Natural killer cell treated with Interleukin-12 subunit alpha and Interleukin-12 subunit beta and Interleukin-15 and Interleukin-18, amount 100 ng/mL, for 72 hours (primary cell): Measurements from ENCODE around the gene CYLD. TPM values are rescaled to one million over a fixed set of nuclear protein-coding genes. Genes with fewer than 3 reads are reported as not detected.
A peak's percentile ranks its signal among the peaks of the same experiment; 100 is the strongest.

Experiments
- ATAC-seq, 2 donors: fragments of 150-1000 bp; cut with Tn5 transposase in 1 of 2; sonication (Bioruptor Pico), chemical (Tn5 transposase) in 1 of 2; 2 replicates each; pipeline ENCODE4 v1.10.0; 2021
- DNase-seq: peaks from one replicate; pipeline ENCODE4 v3.0.0; 2022; ENCODE audit warnings: low spot score
- H3K27ac Mint-ChIP-seq, 2 donors: 1 replicate in 1 of 2; 2 replicates in 1 of 2; pipeline ENCODE4 v1.8.0; 2022; ENCODE audit warnings: mixed read lengths in 2 of 2, mild to moderate bottlenecking in 1 of 2, moderate library complexity in 1 of 2
- H3K27me3 Mint-ChIP-seq, 2 donors: 1 replicate in 1 of 2; 2 replicates in 1 of 2; pipeline ENCODE4 v1.8.0; 2022; ENCODE audit warnings: mixed read lengths in 2 of 2
- H3K36me3 Mint-ChIP-seq: one replicate; pipeline ENCODE4 v1.8.0; 2022; ENCODE audit warnings: mixed read lengths
- H3K4me1 Mint-ChIP-seq, 2 donors: 1 replicate in 1 of 2; 2 replicates in 1 of 2; pipeline ENCODE4 v1.8.0; 2022; ENCODE audit warnings: low read depth in 2 of 2, mixed read lengths in 2 of 2, mild to moderate bottlenecking in 1 of 2
- H3K4me3 Mint-ChIP-seq: one replicate; pipeline ENCODE4 v1.8.0; 2022; ENCODE audit warnings: mixed read lengths
- H3K9me3 Mint-ChIP-seq: 2 replicates; pipeline ENCODE4 v1.8.0; 2022; ENCODE audit warnings: mixed read lengths
- total RNA-seq, 2 donors: library from RNA; stranded (reverse); gene quantifications; one replicate each; pipeline ENCODE4 v1.2.3, GENCODE V29; 2022

Gene CYLD
- total RNA-seq, 2 donors from 2014 or later = 95.4 to 126 TPM

GRCh38 chr16:50814541-50814940 is 72.7 kb downstream of the CYLD start:
- Mint-ChIP-seq H3K4me3 (no peak overlapping the region), H3K27me3 (no peaks in the 10 kb centered on the region), H3K4me1 (no peaks in the 10 kb centered on the region), H3K9me3 (no peaks in the 10 kb centered on the region), H3K27ac (no peak overlapping the region), H3K36me3 (no peaks in the 10 kb centered on the region)
- no peak for ATAC-seq
- no peak for DNase-seq

DNA sequence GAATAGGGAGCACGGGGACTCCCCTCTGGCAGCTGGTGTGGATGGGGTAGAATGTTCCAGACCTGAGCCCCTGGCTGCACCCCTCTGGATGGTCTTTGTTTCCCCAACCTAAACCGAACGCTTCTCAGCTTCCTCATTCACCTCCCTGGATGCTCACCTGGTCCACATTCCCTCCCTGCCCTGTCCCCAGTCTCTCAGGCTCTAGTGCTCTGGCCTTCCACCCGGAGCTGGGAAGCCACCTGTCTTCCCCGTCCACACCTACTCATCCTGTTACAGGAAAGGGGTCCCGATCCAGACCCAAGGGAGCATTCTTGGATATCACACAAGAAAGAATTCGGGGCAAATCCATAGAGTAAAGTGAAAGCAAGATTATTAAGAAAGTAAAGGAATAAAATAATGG is 73.5 kb downstream of the CYLD start:
- Mint-ChIP-seq H3K4me3 (no peak overlapping the region), H3K27ac (no peak overlapping the region), H3K4me1 (no peaks in the 10 kb centered on the region), H3K9me3 (no peaks in the 10 kb centered on the region), H3K27me3 (no peaks in the 10 kb centered on the region), H3K36me3 (no peaks in the 10 kb centered on the region)
- no peak for ATAC-seq
- DNase-seq = no peak

- Mint-ChIP-seq H3K27me3 (no peaks in the 10 kb centered on the region), H3K36me3 (no peaks in the 10 kb centered on the region), H3K4me1 (no peaks in the 10 kb centered on the region), H3K27ac (no peak overlapping the region), H3K9me3 (no peaks in the 10 kb centered on the region), H3K4me3 (no peak overlapping the region)
- no peak for DNase-seq
- peak in 1 of 2 donors; percentile 29 for ATAC-seq
Observed at GRCh38 chr16:50816901-50817555, 75.1 kb downstream of the CYLD start.

GRCh38 chr16:50818380-50818779 is 76.5 kb downstream of the CYLD start:
- no peaks in the 10 kb centered on the region for H3K27me3 Mint-ChIP-seq
- DNase-seq (no peak), ATAC-seq (no peak)
- H3K27ac Mint-ChIP-seq = no peak overlapping the region
- no peak overlapping the region for H3K4me3 Mint-ChIP-seq
- H3K9me3 Mint-ChIP-seq = no peaks in the 10 kb centered on the region
- no peaks in the 10 kb centered on the region for H3K4me1 Mint-ChIP-seq
- no peaks in the 10 kb centered on the region for H3K36me3 Mint-ChIP-seq

DNA sequence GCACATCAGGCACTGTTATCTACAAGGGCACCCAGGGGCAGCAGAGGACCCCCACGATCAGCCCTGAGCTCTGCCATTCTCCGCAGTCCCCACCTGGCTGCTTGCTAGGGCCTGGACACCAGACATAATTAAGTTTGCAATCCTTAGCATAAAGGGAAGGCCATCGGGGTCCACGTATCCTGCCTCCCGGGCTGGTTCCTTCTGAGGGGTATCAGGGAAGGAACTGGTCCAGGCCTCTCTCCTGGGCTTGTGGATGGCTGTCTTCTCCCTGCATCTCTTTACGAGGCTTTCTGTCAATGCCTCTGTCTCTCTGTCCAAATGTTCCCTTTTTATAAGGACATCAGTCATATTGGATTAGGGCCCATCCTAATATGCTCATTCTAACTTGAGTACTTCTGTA is 77.8 kb downstream of the CYLD start:
- Mint-ChIP-seq H3K9me3 (no peaks in the 10 kb centered on the region), H3K4me1 (no peaks in the 10 kb centered on the region), H3K27me3 (peaks cover 8 to 10% of the 10 kb centered on the region in 2 donors), H3K36me3 (no peaks in the 10 kb centered on the region), H3K4me3 (no peak overlapping the region), H3K27ac (no peak overlapping the region)
- ATAC-seq (no peak), DNase-seq (no peak)

DNA sequence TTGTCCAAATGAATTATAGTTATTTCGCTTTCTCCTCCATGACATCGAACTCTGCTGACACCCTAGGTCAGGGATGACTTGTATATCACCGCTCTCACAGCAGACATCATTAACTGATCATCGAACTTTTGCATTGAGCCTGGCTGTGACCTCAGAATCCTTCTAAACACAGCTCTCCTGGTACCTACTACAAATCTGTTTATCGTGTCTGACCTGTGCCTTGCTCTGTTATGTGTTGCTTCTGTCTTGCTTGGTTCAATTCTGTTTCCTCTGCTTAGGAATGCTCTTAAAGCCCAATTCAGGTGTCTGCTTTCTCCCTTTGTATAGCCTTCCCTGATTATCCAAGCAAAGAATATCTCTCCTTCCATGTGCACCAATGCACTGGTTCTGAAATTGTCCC is 78.3 kb downstream of the CYLD start:
- ATAC-seq (no peak), DNase-seq (no peak)
- H3K36me3 Mint-ChIP-seq = no peaks in the 10 kb centered on the region
- peaks cover 8 to 11% of the 10 kb centered on the region in 2 donors for H3K27me3 Mint-ChIP-seq
- no peaks in the 10 kb centered on the region for H3K4me1 Mint-ChIP-seq
- H3K9me3 Mint-ChIP-seq = no peaks in the 10 kb centered on the region
- no peak overlapping the region for H3K27ac Mint-ChIP-seq
- H3K4me3 Mint-ChIP-seq = no peak overlapping the region

- DNase-seq = no peak
- no peak for ATAC-seq
- no peaks in the 10 kb centered on the region for H3K9me3 Mint-ChIP-seq
- H3K36me3 Mint-ChIP-seq = no peaks in the 10 kb centered on the region
- no peak overlapping the region for H3K4me3 Mint-ChIP-seq
- peaks cover 11 to 22% of the 10 kb centered on the region in 2 donors for H3K27me3 Mint-ChIP-seq
- H3K27ac Mint-ChIP-seq = no peak overlapping the region
- no peaks in the 10 kb centered on the region for H3K4me1 Mint-ChIP-seq
Observed at GRCh38 chr16:50821586-50821985, 79.7 kb downstream of the CYLD start.

GRCh38 chr16:50822671-50823070 is 80.8 kb downstream of the CYLD start:
- no peak overlapping the region for H3K4me3 Mint-ChIP-seq
- ATAC-seq (no peak), DNase-seq (no peak)
- peaks cover 14 to 28% of the 10 kb centered on the region in 2 donors for H3K27me3 Mint-ChIP-seq
- no peak overlapping the region for H3K27ac Mint-ChIP-seq
- H3K36me3 Mint-ChIP-seq = no peaks in the 10 kb centered on the region
- H3K9me3 Mint-ChIP-seq = no peaks in the 10 kb centered on the region
- no peaks in the 10 kb centered on the region for H3K4me1 Mint-ChIP-seq

- Mint-ChIP-seq H3K27me3 (peaks cover 28 to 46% of the 10 kb centered on the region in 2 donors), H3K36me3 (no peaks in the 10 kb centered on the region), H3K27ac (no peak overlapping the region), H3K9me3 (peaks cover 5% of the 10 kb centered on the region), H3K4me1 (peaks cover 0 to 3% of the 10 kb centered on the region in 2 donors), H3K4me3 (no peak overlapping the region)
- ATAC-seq (no peak), DNase-seq (no peak)
Observed at GRCh38 chr16:50826797-50827316, 85.0 kb downstream of the CYLD start.

GRCh38 chr16:50828164-50828702 is 86.3 kb downstream of the CYLD start:
- no peak for ATAC-seq
- Mint-ChIP-seq H3K27me3 (peaks cover 28 to 46% of the 10 kb centered on the region in 2 donors), H3K36me3 (no peaks in the 10 kb centered on the region), H3K4me1 (peaks cover 0 to 3% of the 10 kb centered on the region in 2 donors), H3K9me3 (peaks cover 5% of the 10 kb centered on the region), H3K4me3 (no peak overlapping the region), H3K27ac (no peak overlapping the region)
- no peak for DNase-seq

DNA sequence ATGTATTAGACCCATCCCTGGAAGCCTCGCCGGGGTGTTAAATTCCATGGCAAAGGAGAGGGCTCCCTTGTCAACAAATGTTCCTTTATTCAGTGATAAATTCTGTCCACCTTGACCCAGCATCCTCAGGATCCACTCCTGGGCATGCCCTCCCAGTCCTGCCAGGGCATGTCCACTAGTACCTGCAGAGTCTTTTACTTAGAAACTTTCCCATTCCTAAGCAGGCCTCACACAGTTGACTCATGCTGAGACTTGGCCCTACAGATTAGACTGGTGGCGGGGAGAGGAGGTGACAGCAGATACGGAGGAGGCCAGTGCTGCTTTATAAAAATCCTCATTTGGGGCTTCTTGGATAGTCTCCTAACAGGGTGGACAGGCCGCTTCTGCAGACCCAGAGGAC is 88.8 kb downstream of the CYLD start:
- Mint-ChIP-seq H3K27me3 (peaks cover 25 to 33% of the 10 kb centered on the region in 2 donors), H3K9me3 (peaks cover 5% of the 10 kb centered on the region), H3K4me1 (peaks cover 0 to 3% of the 10 kb centered on the region in 2 donors), H3K36me3 (no peaks in the 10 kb centered on the region), H3K4me3 (no peak overlapping the region), H3K27ac (no peak overlapping the region)
- DNase-seq (no peak), ATAC-seq (no peak)

- Mint-ChIP-seq H3K9me3 (peaks cover 5% of the 10 kb centered on the region), H3K27ac (no peak overlapping the region), H3K4me1 (peaks cover 0 to 3% of the 10 kb centered on the region in 2 donors), H3K27me3 (peaks cover 21 to 22% of the 10 kb centered on the region in 2 donors), H3K36me3 (no peaks in the 10 kb centered on the region), H3K4me3 (no peak overlapping the region)
- ATAC-seq = no peak
- DNase-seq = no peak
Observed at GRCh38 chr16:50831751-50832150, 89.9 kb downstream of the CYLD start.

GRCh38 chr16:50833929-50834328 is 92.0 kb downstream of the CYLD start:
- Mint-ChIP-seq H3K4me3 (no peak overlapping the region), H3K4me1 (peaks cover 0 to 3% of the 10 kb centered on the region in 2 donors), H3K9me3 (peaks cover 5% of the 10 kb centered on the region), H3K36me3 (no peaks in the 10 kb centered on the region), H3K27ac (no peak overlapping the region), H3K27me3 (peaks cover 6 to 11% of the 10 kb centered on the region in 2 donors)
- no peak for DNase-seq
- ATAC-seq = no peak

DNA sequence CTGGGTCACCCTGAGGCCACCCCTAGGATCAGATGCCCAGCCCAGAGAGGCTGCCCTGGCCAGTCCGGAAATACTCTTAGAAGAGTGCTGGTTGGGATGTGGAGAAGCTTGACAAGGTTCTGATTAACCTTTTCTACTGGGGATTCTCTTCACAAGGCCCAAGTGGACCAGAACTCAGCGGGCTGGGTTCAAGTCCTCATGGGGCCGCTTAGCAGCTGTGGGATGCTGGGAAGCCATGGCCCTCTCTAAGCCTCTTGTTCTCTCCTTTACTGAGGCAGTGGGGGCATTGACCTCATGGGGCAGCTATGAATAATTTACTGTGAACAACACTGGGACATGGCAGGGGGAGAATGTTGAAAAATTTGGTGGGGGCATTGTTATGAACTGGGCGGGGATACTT is 92.8 kb downstream of the CYLD start:
- no peak for DNase-seq
- Mint-ChIP-seq H3K27ac (no peak overlapping the region), H3K4me1 (no peaks in the 10 kb centered on the region), H3K4me3 (no peak overlapping the region), H3K27me3 (peaks cover 0 to 5% of the 10 kb centered on the region in 2 donors), H3K36me3 (no peaks in the 10 kb centered on the region), H3K9me3 (no peaks in the 10 kb centered on the region)
- no peak for ATAC-seq
